GM23248 (cell line): ENCODE data around the gene MCTP2.

ENCODE experiments used
- EZH2 ChIP-seq: fragments of 200-600 bp; sonication (generic); IDR thresholded peaks from 2 replicates; pipeline ENCODE4 v1.6.1; 2018; ENCODE audit warnings: antibody characterized with exemption, mild to moderate bottlenecking; ENCODE audit not compliant: insufficient read depth, poor library complexity, severe bottlenecking
- EZH2phosphoT487 ChIP-seq: fragments of 200-600 bp; sonication (generic); IDR thresholded peaks from 2 replicates; pipeline ENCODE4 v1.6.1; 2018; ENCODE audit warnings: antibody characterized with exemption, moderate library complexity, mild to moderate bottlenecking, low read depth; ENCODE audit not compliant: insufficient read depth

DNA sequence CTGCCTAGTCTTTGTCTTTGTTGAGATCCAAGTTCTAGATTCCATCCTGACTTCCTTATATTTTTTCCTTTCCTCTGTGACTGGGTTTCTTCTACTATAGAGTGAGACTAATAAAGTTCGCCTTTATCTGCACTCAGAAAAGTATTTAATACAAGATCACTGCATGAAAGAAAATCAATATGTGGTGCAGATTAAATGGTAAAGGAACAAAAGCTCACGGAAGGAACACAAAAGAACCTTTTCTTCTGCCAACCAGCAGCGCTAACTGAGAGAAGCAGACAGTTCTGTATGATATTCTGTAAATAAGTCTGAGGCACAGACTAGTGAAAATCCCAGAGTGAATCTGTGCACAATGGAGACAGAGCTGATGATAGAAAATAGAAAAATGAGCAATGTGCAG, 31.6 kb upstream of the MCTP2 start:
- TF ChIP-seq EZH2 (no peak), EZH2phosphoT487 (no peak)
